Activated T-helper 17 cell treated with anti-CD3 and anti-CD28 coated beads, Interleukin-2, amount 50 U/mL, for 72 hours (primary cell): ENCODE results near the gene EIF3K. TPM values are rescaled to one million over a fixed set of nuclear protein-coding genes. Genes with fewer than 3 reads are reported as not detected.

Source experiments
- ATAC-seq: fragments of 150-1000 bp; cut with Tn5 transposase; replicated peaks from 2 replicates; pipeline ENCODE4 v1.10.0; 2021; ENCODE audit warnings: mild to moderate bottlenecking, moderate library complexity
- H3K27ac Mint-ChIP-seq: one replicate; pipeline ENCODE4 v1.8.0; 2022; ENCODE audit warnings: mixed read lengths
- H3K27me3 Mint-ChIP-seq: one replicate; pipeline ENCODE4 v1.8.0; 2022; ENCODE audit warnings: mixed read lengths
- H3K36me3 Mint-ChIP-seq: one replicate; pipeline ENCODE4 v1.8.0; 2022; ENCODE audit warnings: low read depth, mild to moderate bottlenecking, mixed read lengths
- H3K4me1 Mint-ChIP-seq: one replicate; pipeline ENCODE4 v1.8.0; 2022; ENCODE audit warnings: mixed read lengths
- H3K4me3 Mint-ChIP-seq: one replicate; pipeline ENCODE4 v1.8.0; 2022; ENCODE audit warnings: mild to moderate bottlenecking, mixed read lengths
- H3K9me3 Mint-ChIP-seq: one replicate; pipeline ENCODE4 v1.8.0; 2022; ENCODE audit warnings: mixed read lengths
- total RNA-seq, 2 donors: library from RNA; stranded (reverse); gene quantifications; one replicate each; pipeline ENCODE4 v1.2.3, GENCODE V29; 2022

Gene EIF3K
- total RNA-seq, 2 donors from 2014 or later, result 172 to 301 TPM

- Mint-ChIP-seq H3K4me3 (peak overlapping the region; percentile 75), H3K9me3 (no peaks in the 10 kb centered on the region), H3K27me3 (no peaks in the 10 kb centered on the region), H3K36me3 (peaks cover 23% of the 10 kb centered on the region), H3K27ac (peak overlapping the region; percentile 90), H3K4me1 (peaks cover 52% of the 10 kb centered on the region)
- peak; percentile 70 for ATAC-seq
Observed at GRCh38 chr19:38686530-38686888, 67.5 kb downstream of the EIF3K start.

Other genes starting within 250 kb of the EIF3K start
- 100 to 1,000 TPM; 166 to 242 TPM for gene PSMD8, start 244.6 kb upstream of the EIF3K start, total RNA-seq
- gene GGN, start 231.2 kb upstream of the EIF3K start, total RNA-seq, result under 1 TPM in 1 of 2 donors, not detected in 1; 0.95 TPM
- 10 to 100 TPM in 1 of 2 donors, 1 to 10 TPM in 1; 1.8 to 14.4 TPM for gene SPRED3, start 230.5 kb upstream of the EIF3K start, total RNA-seq
- gene FAM98C, start 216.1 kb upstream of the EIF3K start, total RNA-seq, result 10 to 100 TPM; 26.1 to 63.0 TPM
- gene RASGRP4, start 193.0 kb upstream of the EIF3K start, total RNA-seq, result 10 to 100 TPM; 21.8 to 39.4 TPM
- gene RYR1, start 185.5 kb upstream of the EIF3K start, total RNA-seq, result 10 to 100 TPM; 13.2 to 41.5 TPM
- 100 to 1,000 TPM; 310 to 354 TPM for gene MAP4K1, start 1.2 kb upstream of the EIF3K start, total RNA-seq
- 100 to 1,000 TPM; 312 to 393 TPM for gene ACTN4, start 28.5 kb downstream of the EIF3K start, total RNA-seq
- gene CAPN12, start 125.3 kb downstream of the EIF3K start, total RNA-seq, result 10 to 100 TPM in 1 of 2 donors, 1 to 10 TPM in 1; 3.8 to 75.3 TPM
- gene LGALS7, start 154.3 kb downstream of the EIF3K start, total RNA-seq, result not detected
- not detected for gene LGALS7B, start 170.0 kb downstream of the EIF3K start, total RNA-seq
- 1 to 10 TPM; 1.2 to 1.7 TPM for gene LGALS4, start 193.8 kb downstream of the EIF3K start, total RNA-seq
- 100 to 1,000 TPM; 162 to 183 TPM for gene ECH1, start 212.6 kb downstream of the EIF3K start, total RNA-seq
- 100 to 1,000 TPM; 476 to 617 TPM for gene HNRNPL, start 230.8 kb downstream of the EIF3K start, total RNA-seq